GM08714 (cell line): ENCODE measurements around the gene MAPT.

Source experiments
- H3K4me3 ChIP-seq: fragments of 200-500 bp; sonication (Bioruptor generic); 2 replicates; pipeline ENCODE4 v1.5.1; 2014; ENCODE audit warnings: mild to moderate bottlenecking, low read length, inconsistent platforms
- ZNF274 ChIP-seq: IDR thresholded peaks from 2 replicates; pipeline ENCODE4 v1.6.1; 2012; ENCODE audit warnings: mild to moderate bottlenecking, low read depth, low read length

MAPT gene

GRCh38 chr17:46049656-46050055 lies 155.3 kb downstream of the MAPT start:
- H3K4me3 ChIP-seq = no peak overlapping the region
- no peak for TF ChIP-seq ZNF274

- TF ChIP-seq ZNF274 = no peak
- H3K4me3 ChIP-seq = no peak overlapping the region
Observed at GRCh38 chr17:46053911-46054534, 159.7 kb downstream of the MAPT start.

GRCh38 chr17:46056800-46057304 lies 162.5 kb downstream of the MAPT start:
- no peak for TF ChIP-seq ZNF274
- H3K4me3 ChIP-seq = no peak overlapping the region

GRCh38 chr17:46057366-46057765 lies 163.0 kb downstream of the MAPT start:
- H3K4me3 ChIP-seq = no peak overlapping the region
- TF ChIP-seq ZNF274 = no peak

- TF ChIP-seq ZNF274 = no peak
- no peak overlapping the region for H3K4me3 ChIP-seq
Observed at GRCh38 chr17:46059486-46059885, 165.1 kb downstream of the MAPT start.

GRCh38 chr17:46060461-46060860 lies 166.1 kb downstream of the MAPT start:
- no peak for TF ChIP-seq ZNF274
- H3K4me3 ChIP-seq = no peak overlapping the region

- no peak for TF ChIP-seq ZNF274
Observed at GRCh38 chr17:46061435-46061834, 167.1 kb downstream of the MAPT start.

GRCh38 chr17:46063241-46063640 lies 168.9 kb downstream of the MAPT start:
- H3K4me3 ChIP-seq = no peak overlapping the region
- TF ChIP-seq ZNF274 = no peak

More at GRCh38 chr17:46061435-46061834, 167.1 kb downstream of the MAPT start:
- no peak overlapping the region for H3K4me3 ChIP-seq

- no peak for TF ChIP-seq ZNF274
- H3K4me3 ChIP-seq = no peak overlapping the region
Observed at GRCh38 chr17:46064460-46064859, 170.1 kb downstream of the MAPT start.

GRCh38 chr17:46071796-46072195 lies 177.4 kb downstream of the MAPT start:
- no peak overlapping the region for H3K4me3 ChIP-seq
- no peak for TF ChIP-seq ZNF274

GRCh38 chr17:46072998-46073397 lies 178.6 kb downstream of the MAPT start:
- no peak for TF ChIP-seq ZNF274
- H3K4me3 ChIP-seq = no peak overlapping the region

- H3K4me3 ChIP-seq = no peak overlapping the region
- TF ChIP-seq ZNF274 = no peak
Observed at GRCh38 chr17:46074540-46074939, 180.2 kb downstream of the MAPT start.
